ENCODE results near the gene PSD4. TPM values are rescaled to one million over a fixed set of nuclear protein-coding genes. Genes with fewer than 3 reads are reported as not detected.

Gene PSD4
- total RNA-seq, 4 donors from 2014 or later = 53.8 to 102 (median 88.0) TPM

GRCh38 chr2:113242327-113242726, 68.6 kb downstream of the PSD4 start:
- WGBS = 96% methylated on average over 6 of the region's 6 CpGs
- no peak overlapping the region for H3K4me3 ChIP-seq
- no peak overlapping the region for H3K27ac ChIP-seq
- H3K4me1 ChIP-seq = peaks cover 46% of the 10 kb centered on the region
- H3K27me3 ChIP-seq = no peaks in the 10 kb centered on the region
- H3K36me3 ChIP-seq = no peaks in the 10 kb centered on the region
- TF ChIP-seq POLR2A (IDR thresholded peaks at IDR 0.05) (no peak), CTCF (IDR thresholded peaks at IDR 0.05) (no peak), POLR2AphosphoS5 (IDR thresholded peaks at IDR 0.05) (no peak), EP300 (IDR thresholded peaks at IDR 0.05) (no peak)
- no peaks in the 10 kb centered on the region for H3K9me3 ChIP-seq
- no peak for DNase-seq (ENCODE audit: low spot score in 2 of 2)

- no peaks in the 10 kb centered on the region for H3K36me3 ChIP-seq
- 79% methylated on average over 3 of the region's 3 CpGs for WGBS
Measured at GRCh38 chr2:113245276-113245711, 71.5 kb downstream of the PSD4 start.

GRCh38 chr2:113246606-113247005, 72.8 kb downstream of the PSD4 start:
- H3K27me3 ChIP-seq = no peaks in the 10 kb centered on the region
- H3K36me3 ChIP-seq = no peaks in the 10 kb centered on the region
- TF ChIP-seq POLR2AphosphoS5 (IDR thresholded peaks at IDR 0.05) = no peak
- TF ChIP-seq CTCF (IDR thresholded peaks at IDR 0.05) = no peak
- TF ChIP-seq POLR2A (IDR thresholded peaks at IDR 0.05) = no peak
- no peak for TF ChIP-seq EP300 (IDR thresholded peaks at IDR 0.05)
- DNase-seq (ENCODE audit: low spot score in 2 of 2) = no peak
- H3K4me3 ChIP-seq = no peak overlapping the region
- H3K4me1 ChIP-seq = peaks cover 17% of the 10 kb centered on the region
- H3K27ac ChIP-seq = no peak overlapping the region
- WGBS = 72% methylated on average over 10 of the region's 14 CpGs
- H3K9me3 ChIP-seq = no peaks in the 10 kb centered on the region

More at GRCh38 chr2:113245276-113245711, 71.5 kb downstream of the PSD4 start:
- no peak for DNase-seq (ENCODE audit: low spot score in 2 of 2)
- H3K27ac ChIP-seq = peak overlapping the region; percentile 7
- no peaks in the 10 kb centered on the region for H3K9me3 ChIP-seq
- H3K27me3 ChIP-seq = no peaks in the 10 kb centered on the region
- peaks cover 30% of the 10 kb centered on the region for H3K4me1 ChIP-seq
- TF ChIP-seq POLR2AphosphoS5 (IDR thresholded peaks at IDR 0.05) (no peak), EP300 (IDR thresholded peaks at IDR 0.05) (no peak), CTCF (IDR thresholded peaks at IDR 0.05) (no peak), POLR2A (IDR thresholded peaks at IDR 0.05) (no peak)
- H3K4me3 ChIP-seq = no peak overlapping the region

- Histone ChIP-seq H3K27me3 (no peaks in the 10 kb centered on the region), H3K4me1 (peaks cover 13% of the 10 kb centered on the region), H3K27ac (no peak overlapping the region), H3K4me3 (no peak overlapping the region), H3K9me3 (no peaks in the 10 kb centered on the region), H3K36me3 (no peaks in the 10 kb centered on the region)
- DNase-seq (ENCODE audit: low spot score in 2 of 2) = peak in 1 of 2 donors; percentile 85
- WGBS = 38% methylated on average over 10 of the region's 10 CpGs
- TF ChIP-seq CTCF (IDR thresholded peaks at IDR 0.05) (peak; percentile 69 to 87), EP300 (IDR thresholded peaks at IDR 0.05) (no peak), POLR2AphosphoS5 (IDR thresholded peaks at IDR 0.05) (no peak), POLR2A (IDR thresholded peaks at IDR 0.05) (no peak)
Measured at GRCh38 chr2:113248997-113249770, 75.4 kb downstream of the PSD4 start.

GRCh38 chr2:113251118-113251517, 77.3 kb downstream of the PSD4 start:
- Histone ChIP-seq H3K4me3 (no peak overlapping the region), H3K27me3 (no peaks in the 10 kb centered on the region), H3K4me1 (peaks cover 4% of the 10 kb centered on the region), H3K9me3 (no peaks in the 10 kb centered on the region), H3K36me3 (no peaks in the 10 kb centered on the region), H3K27ac (no peak overlapping the region)
- WGBS = 76% methylated on average over 7 of the region's 7 CpGs
- no peak for TF ChIP-seq CTCF (IDR thresholded peaks at IDR 0.05)
- no peak for TF ChIP-seq POLR2AphosphoS5 (IDR thresholded peaks at IDR 0.05)
- TF ChIP-seq POLR2A (IDR thresholded peaks at IDR 0.05) = no peak
- no peak for TF ChIP-seq EP300 (IDR thresholded peaks at IDR 0.05)
- no peak for DNase-seq (ENCODE audit: low spot score in 2 of 2)
